NB4 (cell line): ENCODE measurements around the gene AXIN1.

Source experiments
- CTCF ChIP-seq: IDR thresholded peaks from one replicate; pipeline ENCODE4 v1.5.1; 2012; ENCODE audit warnings: low read depth, low read length
- MAX ChIP-seq: IDR thresholded peaks from 2 replicates; pipeline ENCODE4 v1.6.1; 2011; ENCODE audit warnings: low read depth, low read length
- MYC ChIP-seq: IDR thresholded peaks from 2 replicates; pipeline ENCODE4 v1.6.1; 2011; ENCODE audit warnings: low read depth, low read length
- POLR2A ChIP-seq: IDR thresholded peaks from 2 replicates; pipeline ENCODE4 v1.6.1; 2011; ENCODE audit warnings: mild to moderate bottlenecking; ENCODE audit not compliant: insufficient read length; ENCODE audit errors: extremely low read depth

GRCh38 chr16:318628-319027, 33.9 kb downstream of the AXIN1 start:
- TF ChIP-seq POLR2A (no peak), CTCF (no peak), MAX (no peak), MYC (no peak)
